ENCODE measurements around the gene ACSBG1. TPM values are rescaled to one million over a fixed set of nuclear protein-coding genes. Genes with fewer than 3 reads are reported as not detected.

The ACSBG1 gene
- total and polyA plus RNA-seq, 2 of the 8 experiments (the other 6 are each of a cell fraction or from before 2014, with no cell fraction given), result 5.4 to 7.1 TPM

GRCh38 chr15:78147566-78147965 lies 86.8 kb downstream of the ACSBG1 start (continued):
- no peak for TF ChIP-seq MAFK (IDR thresholded peaks at IDR 0.05; ENCODE audit: low read depth, low read length)

Measured in H1 (cell line).